MM.1S (cell line): ENCODE data around the gene POLR2E.

ENCODE experiments used
- CTCF ChIP-seq: fragments of 300-600 bp; sonication (generic); IDR thresholded peaks from 2 replicates; pipeline ENCODE4 v1.5.1; 2016; ENCODE audit warnings: antibody characterized with exemption, low read length, mixed read lengths
- EZH2 ChIP-seq: fragments of 300-600 bp; sonication (generic); optimal IDR thresholded peaks from 2 replicates; pipeline ENCODE3; 2017; ENCODE audit warnings: low read depth, mild to moderate bottlenecking, antibody characterized with exemption, low read length, mixed read lengths

GRCh38 chr19:1085676-1086442 lies 9.3 kb downstream of the POLR2E start:
- no peak for TF ChIP-seq CTCF
- TF ChIP-seq EZH2 = no peak
